ENCODE results near the gene CMKLR1. TPM values are rescaled to one million over a fixed set of nuclear protein-coding genes. Genes with fewer than 3 reads are reported as not detected.

CMKLR1 gene
- polyA plus RNA-seq, 1 experiment, result 0.10 TPM

DNA sequence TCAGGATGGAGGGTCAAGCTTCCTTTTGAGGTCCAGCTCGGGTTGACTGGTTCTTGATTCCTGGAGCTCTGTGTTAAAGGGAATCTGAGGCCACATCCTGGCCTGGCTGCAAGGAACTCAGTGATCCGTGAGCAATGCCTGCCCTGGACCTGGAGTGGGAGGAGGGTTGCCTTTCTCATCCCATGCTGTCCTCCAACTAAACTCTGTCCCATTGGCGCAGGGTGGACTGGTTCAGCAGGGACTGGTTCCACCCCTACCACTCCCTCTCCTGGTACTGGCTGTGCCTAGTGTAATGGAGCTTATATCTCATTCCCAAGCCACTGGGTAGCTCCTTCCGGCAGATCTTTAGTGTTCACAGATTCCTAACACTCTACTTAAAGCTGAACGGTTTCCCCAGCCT, 3.9 kb upstream of the CMKLR1 start:
- DNase-seq (ENCODE audit: low read depth), result no peak
- TF ChIP-seq, protein P1, sequence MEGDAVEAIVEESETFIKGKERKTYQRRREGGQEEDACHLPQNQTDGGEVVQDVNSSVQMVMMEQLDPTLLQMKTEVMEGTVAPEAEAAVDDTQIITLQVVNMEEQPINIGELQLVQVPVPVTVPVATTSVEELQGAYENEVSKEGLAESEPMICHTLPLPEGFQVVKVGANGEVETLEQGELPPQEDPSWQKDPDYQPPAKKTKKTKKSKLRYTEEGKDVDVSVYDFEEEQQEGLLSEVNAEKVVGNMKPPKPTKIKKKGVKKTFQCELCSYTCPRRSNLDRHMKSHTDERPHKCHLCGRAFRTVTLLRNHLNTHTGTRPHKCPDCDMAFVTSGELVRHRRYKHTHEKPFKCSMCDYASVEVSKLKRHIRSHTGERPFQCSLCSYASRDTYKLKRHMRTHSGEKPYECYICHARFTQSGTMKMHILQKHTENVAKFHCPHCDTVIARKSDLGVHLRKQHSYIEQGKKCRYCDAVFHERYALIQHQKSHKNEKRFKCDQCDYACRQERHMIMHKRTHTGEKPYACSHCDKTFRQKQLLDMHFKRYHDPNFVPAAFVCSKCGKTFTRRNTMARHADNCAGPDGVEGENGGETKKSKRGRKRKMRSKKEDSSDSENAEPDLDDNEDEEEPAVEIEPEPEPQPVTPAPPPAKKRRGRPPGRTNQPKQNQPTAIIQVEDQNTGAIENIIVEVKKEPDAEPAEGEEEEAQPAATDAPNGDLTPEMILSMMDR (IDR thresholded peaks at IDR 0.05; ENCODE audit: insufficient read depth, low read depth, low read length), result no peak
- no peak overlapping the region for H3K4me3 ChIP-seq (ENCODE audit: low read depth, low read length)
- POLR2A ChIA-PET, result no interaction called here
- no peaks in the 10 kb centered on the region for H3K36me3 ChIP-seq (ENCODE audit: control insufficient read depth, insufficient read depth, low read length)
- no peaks in the 10 kb centered on the region for H3K27me3 ChIP-seq (ENCODE audit: control insufficient read depth, insufficient read depth, low read length)
- CTCF ChIA-PET, result no interaction called here

DNA sequence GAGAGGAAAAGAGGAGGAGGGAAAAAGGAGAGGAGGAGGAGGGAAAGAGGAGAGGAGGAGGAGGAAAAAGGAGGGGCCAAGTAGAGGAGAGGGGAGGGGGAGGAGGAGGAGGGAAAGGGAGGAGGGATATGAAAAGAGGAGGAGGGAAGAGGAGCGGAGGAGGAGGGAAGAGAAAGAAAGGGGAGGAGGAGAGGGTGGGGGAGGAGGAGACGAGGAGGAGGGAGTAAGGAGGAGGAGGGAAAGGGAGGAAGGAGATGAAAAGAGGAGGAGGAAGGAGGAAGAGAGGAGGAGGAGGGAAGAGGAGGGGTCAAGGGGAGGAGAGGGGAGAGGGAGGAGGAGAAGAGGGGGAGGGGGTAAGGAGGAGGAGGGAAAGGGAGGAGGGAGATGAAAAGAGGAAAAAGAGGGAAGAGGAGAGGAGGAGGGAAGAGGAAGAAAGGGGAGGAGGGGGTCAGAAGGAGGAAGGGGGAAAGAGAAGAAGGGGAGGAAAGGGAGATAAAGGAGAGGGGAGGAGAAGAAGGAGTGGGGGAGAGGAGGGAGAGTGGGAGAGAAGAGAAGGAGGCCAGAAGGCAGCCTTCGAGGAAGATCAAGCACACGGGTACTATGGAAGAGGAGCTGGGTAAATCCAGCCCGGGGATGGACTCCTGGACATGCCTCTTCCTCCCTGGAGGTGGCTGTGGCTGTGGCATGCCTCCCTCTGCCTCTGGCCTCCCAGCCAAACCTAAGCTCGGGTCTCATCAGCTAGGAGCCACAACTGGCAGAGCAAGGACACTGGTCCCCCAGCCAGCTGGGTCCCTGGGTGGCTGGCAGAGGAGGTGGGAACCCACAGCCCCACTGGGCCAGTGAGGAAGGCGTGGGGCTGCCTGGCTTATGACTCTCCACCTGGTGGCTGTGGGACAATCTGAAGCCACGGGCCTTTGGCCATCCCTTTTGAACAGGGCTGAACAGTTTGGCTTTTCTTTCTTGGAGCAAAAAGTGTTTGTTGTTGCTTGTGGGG, 3.0 kb upstream of the CMKLR1 start:
- CTCF ChIA-PET, result no interaction called here
- TF ChIP-seq, protein P1 (IDR thresholded peaks at IDR 0.05; ENCODE audit: insufficient read depth, low read depth, low read length), result no peak
- H3K36me3 ChIP-seq (ENCODE audit: control insufficient read depth, insufficient read depth, low read length), result no peaks in the 10 kb centered on the region
- POLR2A ChIA-PET, result no interaction called here
- no peaks in the 10 kb centered on the region for H3K27me3 ChIP-seq (ENCODE audit: control insufficient read depth, insufficient read depth, low read length)
- H3K4me3 ChIP-seq (ENCODE audit: low read depth, low read length), result no peak overlapping the region
- no peak for DNase-seq (ENCODE audit: low read depth)

DNA sequence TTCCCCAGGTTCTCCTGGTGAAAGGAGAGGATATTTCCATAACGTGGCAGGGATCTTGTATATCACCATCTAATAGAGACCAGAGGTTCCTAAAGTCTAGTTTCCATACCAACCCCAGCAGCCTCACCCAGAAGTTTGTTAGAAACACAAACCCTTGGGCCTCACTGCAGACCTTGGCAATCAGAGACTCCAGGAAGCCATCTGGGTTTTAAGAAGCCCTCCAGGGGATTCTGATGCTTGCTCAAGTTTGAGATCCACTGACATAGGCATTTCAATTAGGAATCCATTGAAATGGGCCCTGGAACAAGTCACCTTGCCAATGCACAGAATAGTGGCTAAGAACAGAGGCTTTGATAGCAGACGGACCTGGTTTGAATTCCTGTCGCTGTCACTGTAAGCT, 2.2 kb upstream of the CMKLR1 start:
- TF ChIP-seq, protein P1 (IDR thresholded peaks at IDR 0.05; ENCODE audit: insufficient read depth, low read depth, low read length), result no peak
- ChIA-PET POLR2A (no interaction called here), CTCF (no interaction called here)
- H3K4me3 ChIP-seq (ENCODE audit: low read depth, low read length), result no peak overlapping the region
- no peaks in the 10 kb centered on the region for H3K27me3 ChIP-seq (ENCODE audit: control insufficient read depth, insufficient read depth, low read length)
- H3K36me3 ChIP-seq (ENCODE audit: control insufficient read depth, insufficient read depth, low read length), result no peaks in the 10 kb centered on the region
- no peak for DNase-seq (ENCODE audit: low read depth)

DNA sequence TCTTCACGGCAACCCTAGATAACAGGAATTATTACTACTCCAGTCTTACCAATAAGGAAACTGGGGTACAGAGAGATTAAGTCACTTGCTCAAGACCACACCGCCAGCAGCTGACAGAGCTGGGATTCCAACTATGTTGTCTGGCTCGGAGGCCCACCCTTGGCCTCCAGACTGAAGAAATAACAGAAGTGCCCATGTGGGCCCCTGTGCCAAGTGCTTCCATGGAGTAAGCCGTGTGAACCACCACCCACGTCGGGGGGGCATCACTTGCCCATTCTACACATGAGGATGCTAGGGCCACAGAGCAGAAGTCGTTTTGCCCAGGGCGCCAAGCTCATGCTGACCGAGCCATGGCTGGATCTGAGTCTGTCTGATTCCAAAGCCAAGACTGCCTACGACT, 926 bp upstream of the CMKLR1 start:
- CTCF ChIA-PET, result no interaction called here
- POLR2A ChIA-PET, result no interaction called here
- no peaks in the 10 kb centered on the region for H3K36me3 ChIP-seq (ENCODE audit: control insufficient read depth, insufficient read depth, low read length)
- no peak overlapping the region for H3K4me3 ChIP-seq (ENCODE audit: low read depth, low read length)
- TF ChIP-seq, protein P1 (IDR thresholded peaks at IDR 0.05; ENCODE audit: insufficient read depth, low read depth, low read length), result no peak
- no peaks in the 10 kb centered on the region for H3K27me3 ChIP-seq (ENCODE audit: control insufficient read depth, insufficient read depth, low read length)
- DNase-seq (ENCODE audit: low read depth), result no peak

DNA sequence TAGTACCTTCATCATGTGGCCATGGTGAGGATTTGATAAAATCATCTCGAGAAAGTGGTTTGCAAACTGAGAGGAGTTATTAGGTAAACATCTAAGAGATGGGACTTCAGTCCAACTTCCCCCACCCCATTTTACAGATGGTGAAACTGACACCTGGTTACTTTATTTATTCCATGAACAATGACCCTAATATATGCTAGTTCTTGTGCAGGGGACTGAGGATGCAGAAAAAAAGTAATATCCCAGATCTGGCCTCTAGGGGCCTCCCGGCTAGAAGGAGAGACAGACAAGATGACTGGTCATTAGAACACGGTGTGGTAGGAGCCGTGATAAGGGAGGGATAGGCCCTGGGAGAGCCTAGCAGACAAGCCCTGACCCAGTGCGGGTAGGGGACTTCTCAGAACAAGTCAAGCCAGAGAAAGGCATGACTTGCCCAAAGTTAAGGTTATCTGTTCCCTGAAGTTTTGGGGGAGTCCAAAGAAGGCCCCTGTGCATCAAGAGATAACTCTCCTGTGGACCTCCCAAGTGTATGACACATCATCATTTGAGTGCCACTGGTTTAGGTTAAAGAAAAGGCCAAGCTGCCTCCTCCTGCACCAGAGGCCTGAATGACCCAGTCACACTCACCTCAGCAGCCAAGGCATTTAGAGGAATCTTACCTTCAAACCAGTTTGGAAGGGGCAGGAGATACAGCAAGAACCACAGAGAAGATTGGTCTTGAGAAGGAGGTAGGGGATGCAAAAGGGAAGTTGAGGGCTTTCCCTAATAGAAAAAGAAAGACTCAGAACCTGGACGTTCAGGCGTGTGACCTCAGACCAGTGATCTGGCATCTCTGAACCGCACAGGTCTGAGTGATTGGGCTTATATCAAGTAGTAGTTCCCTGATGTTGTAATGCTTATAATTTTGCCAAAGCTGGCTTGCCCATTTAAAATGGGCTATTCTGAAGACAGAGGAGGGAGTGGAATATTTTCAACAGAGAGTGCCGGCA, 1.6 kb downstream of the CMKLR1 start:
- CTCF ChIA-PET, result interaction anchor here (1.0 kb wide), 1 partner anchor 24 kb away, joined by 4 read pairs; no protein-coding TSS in a partner anchor
- Histone ChIP-seq H3K4me3 (ENCODE audit: low read depth, low read length) (no peak overlapping the region), H3K27me3 (ENCODE audit: control insufficient read depth, insufficient read depth, low read length) (no peaks in the 10 kb centered on the region), H3K36me3 (ENCODE audit: control insufficient read depth, insufficient read depth, low read length) (no peaks in the 10 kb centered on the region)
- no peak for DNase-seq (ENCODE audit: low read depth)
- TF ChIP-seq, protein P1 (IDR thresholded peaks at IDR 0.05; ENCODE audit: insufficient read depth, low read depth, low read length), result peak; percentile 36; the same call in 1 of the 2 replicates
- POLR2A ChIA-PET, result no interaction called here
